Astrocyte of the spinal cord (primary cell): ENCODE results near the gene WDR1.
A peak's percentile ranks its signal among the peaks of the same experiment; 100 is the strongest.

Experiments used
- DNase-seq: peaks from one replicate; pipeline ENCODE4 v3.0.0; 2011; ENCODE audit warnings: low read depth, low spot score
- H3K4me3 ChIP-seq: 2 replicates; pipeline ENCODE4 v1.5.1; 2011; ENCODE audit warnings: low read depth, mild to moderate bottlenecking, low read length, moderate library complexity
- CTCF ChIP-seq: IDR thresholded peaks from 2 replicates; pipeline ENCODE4 v1.5.1; 2012; ENCODE audit warnings: low read depth, mild to moderate bottlenecking, low read length, inconsistent platforms
- in situ Hi-C: cut with HindIII; loops from 2 replicates; pipeline ENCODE4 v1.10.0; 2017; ENCODE audit warnings: low sequenced_read_pairs

WDR1 gene

GRCh38 chr4:10077076-10077475, 39.5 kb downstream of the WDR1 start:
- in situ Hi-C loops, result no loop called here

GRCh38 chr4:10075953-10076391, 40.6 kb downstream of the WDR1 start:
- no peak for DNase-seq
- no peak overlapping the region for H3K4me3 ChIP-seq
- in situ Hi-C loops, result no loop called here
- no peak for TF ChIP-seq CTCF

More at GRCh38 chr4:10077076-10077475, 39.5 kb downstream of the WDR1 start:
- no peak for TF ChIP-seq CTCF
- DNase-seq, result no peak
- no peak overlapping the region for H3K4me3 ChIP-seq

GRCh38 chr4:10075158-10075863, 41.3 kb downstream of the WDR1 start:
- DNase-seq, result no peak
- no peak for TF ChIP-seq CTCF
- no peak overlapping the region for H3K4me3 ChIP-seq
- in situ Hi-C loops, result no loop called here

- DNase-seq, result peak; percentile 66
- in situ Hi-C loops, result no loop called here
- H3K4me3 ChIP-seq, result no peak overlapping the region
- peak; percentile 72 for TF ChIP-seq CTCF
These were observed 41.9 kb downstream of the WDR1 start for GRCh38 chr4:10074767-10075105.

- no peak overlapping the region for H3K4me3 ChIP-seq
- in situ Hi-C loops, result no loop called here
- no peak for DNase-seq
- no peak for TF ChIP-seq CTCF
These were observed 42.4 kb downstream of the WDR1 start for GRCh38 chr4:10074076-10074766.

- no peak overlapping the region for H3K4me3 ChIP-seq
- DNase-seq, result no peak
- in situ Hi-C loops, result no loop called here
- no peak for TF ChIP-seq CTCF
These were observed 44.1 kb downstream of the WDR1 start for GRCh38 chr4:10072420-10073017.
